CD4-positive, alpha-beta T cell (primary cell): Measurements from ENCODE around the gene KRT20. TPM values are rescaled to one million over a fixed set of nuclear protein-coding genes. Genes with fewer than 3 reads are reported as not detected.

ENCODE experiments used
- ATAC-seq: fragments of 200-7000 bp; cut with Tn5 transposase; one replicate; pipeline ENCODE4 v1.10.0; 2022; ENCODE audit warnings: mild to moderate bottlenecking; ENCODE audit not compliant: poor library complexity
- CTCF ChIA-PET: fragments of 350-600 bp; sonication (Branson Sonifier 250); formaldehyde crosslinking; loops from one replicate; lab custom pipeline; 2021; ENCODE audit warnings: antibody characterized with exemption, inconsistent platforms; lab: Charles Lee
- POLR2A ChIA-PET: fragments of 350-600 bp; sonication (Branson Sonifier 250); formaldehyde crosslinking; loops from one replicate; lab custom pipeline; 2021; ENCODE audit warnings: antibody characterized with exemption, inconsistent platforms; lab: Charles Lee
- DNase-seq, 14 experiments: peaks; one replicate each; pipeline ENCODE4 v3.0.0-alpha.2; 2013 to 2020; ENCODE audit warnings: mixed read lengths in 2 of 14
- H3K27ac ChIP-seq, 2 donors: one replicate each; pipeline versions ENCODE4 v1.5.1 to v1.7.0; 2013; ENCODE audit warnings: low read length in 2 of 2, low read depth in 1 of 2, mild to moderate bottlenecking in 1 of 2
- H3K27me3 ChIP-seq, 2 experiments: 1 replicate in 1 of 2; 2 replicates in 1 of 2; pipeline versions ENCODE4 v1.6.1 to v1.7.0; 2013; ENCODE audit warnings: low read length in 2 of 2, control low read depth in 1 of 2, mild to moderate bottlenecking in 1 of 2, moderate library complexity in 1 of 2; ENCODE audit not compliant: insufficient read depth in 2 of 2, control insufficient read depth in 1 of 2
- H3K36me3 ChIP-seq: one replicate; pipeline ENCODE4 v1.6.1; 2013; ENCODE audit warnings: low read length, control low read depth; ENCODE audit not compliant: insufficient read depth
- H3K4me1 ChIP-seq: one replicate; pipeline ENCODE4 v1.6.1; 2013; ENCODE audit warnings: low read length, control low read depth; ENCODE audit not compliant: insufficient read depth
- H3K4me3 ChIP-seq: one replicate; pipeline ENCODE4 v1.5.1; 2013; ENCODE audit warnings: mild to moderate bottlenecking, low read length, moderate library complexity
- H3K9me3 ChIP-seq, 2 experiments: 1 replicate in 1 of 2; 2 replicates in 1 of 2; pipeline versions ENCODE4 v1.6.1 to v1.7.0; 2013; ENCODE audit warnings: low read length in 2 of 2, mild to moderate bottlenecking in 2 of 2, control low read depth in 1 of 2, moderate library complexity in 1 of 2; ENCODE audit not compliant: control insufficient read depth in 1 of 2, insufficient read depth in 1 of 2
- H3K27ac Mint-ChIP-seq: one replicate; pipeline ENCODE4 v1.8.0; 2020; ENCODE audit warnings: mixed read lengths
- H3K27me3 Mint-ChIP-seq: one replicate; pipeline ENCODE4 v1.8.0; 2021; ENCODE audit warnings: mixed read lengths
- H3K36me3 Mint-ChIP-seq: one replicate; pipeline ENCODE4 v1.8.0; 2021; ENCODE audit warnings: low read depth, mixed read lengths
- H3K4me1 Mint-ChIP-seq: one replicate; pipeline ENCODE4 v1.8.0; 2021; ENCODE audit warnings: low read depth, mixed read lengths
- H3K4me3 Mint-ChIP-seq: one replicate; pipeline ENCODE4 v1.8.0; 2020; ENCODE audit warnings: mild to moderate bottlenecking, mixed read lengths
- H3K9me3 Mint-ChIP-seq: one replicate; pipeline ENCODE4 v1.8.0; 2020; ENCODE audit warnings: mixed read lengths
- CTCF ChIP-seq: fragments of 200-600 bp; IDR thresholded peaks from one replicate; pipeline ENCODE4 v1.8.0; 2022; ENCODE audit warnings: antibody characterized with exemption, mild to moderate bottlenecking
- intact Hi-C, 2 experiments: fragments of 100-400 bp; cut with DNase I in 1 of 2; cut with micrococcal nuclease in 1 of 2; formaldehyde crosslinking; loops; one replicate each; pipeline versions ENCODE4 v1.15.1 to v1.9.0; 2023 to 2025; cut with DNase I, micrococcal nuclease
- total RNA-seq, 174 experiments: library from RNA in 2 of 174; stranded (reverse) in 2 of 174; gene quantifications; one replicate each; pipeline ENCODE4 v1.2.3 and lab custom pipeline; 2021 to 2026

The KRT20 gene
- total RNA-seq, 2 experiments from 2014 or later, result not detected

GRCh38 chr17:40832840-40833239, 52.2 kb downstream of the KRT20 start:
- no peaks in the 10 kb centered on the region for H3K4me1 ChIP-seq
- peaks cover 5% of the 10 kb centered on the region for H3K36me3 ChIP-seq
- H3K9me3 Mint-ChIP-seq, result no peaks in the 10 kb centered on the region
- intact Hi-C loops, result no loop called here
- H3K27ac Mint-ChIP-seq, result no peak overlapping the region
- no peaks in the 10 kb centered on the region for H3K27me3 Mint-ChIP-seq
- H3K27ac ChIP-seq, result no peak overlapping the region
- H3K9me3 ChIP-seq, result no peaks in the 10 kb centered on the region
- ATAC-seq (no peak), DNase-seq (no peak)
- TF ChIP-seq CTCF, result no peak
- H3K27me3 ChIP-seq, result no peaks in the 10 kb centered on the region
- ChIA-PET CTCF (no interaction called here), POLR2A (interaction anchor here (1.8 kb wide), 1 partner anchor 14 kb away, joined by 9 read pairs; no protein-coding TSS in a partner anchor)
- H3K4me3 ChIP-seq, result no peak overlapping the region
- H3K36me3 Mint-ChIP-seq, result peaks cover 4% of the 10 kb centered on the region
- H3K4me1 Mint-ChIP-seq, result peaks cover 3% of the 10 kb centered on the region
- H3K4me3 Mint-ChIP-seq, result no peak overlapping the region

- Mint-ChIP-seq H3K9me3 (no peaks in the 10 kb centered on the region), H3K27me3 (peaks cover 12% of the 10 kb centered on the region), H3K27ac (no peak overlapping the region), H3K4me1 (peaks cover 5% of the 10 kb centered on the region), H3K36me3 (peaks cover 4% of the 10 kb centered on the region), H3K4me3 (no peak overlapping the region)
- DNase-seq (no peak), ATAC-seq (no peak)
- no peaks in the 10 kb centered on the region for H3K9me3 ChIP-seq
- H3K27me3 ChIP-seq, result no peaks in the 10 kb centered on the region
- no peak for TF ChIP-seq CTCF
- POLR2A ChIA-PET, result interaction anchor here (0.7 kb wide), 1 partner anchor 176 kb away, joined by 3 read pairs; no protein-coding TSS in a partner anchor
- peaks cover 5% of the 10 kb centered on the region for H3K36me3 ChIP-seq
- CTCF ChIA-PET, result no interaction called here
- intact Hi-C loops, result no loop called here
- no peaks in the 10 kb centered on the region for H3K4me1 ChIP-seq
- no peak overlapping the region for H3K4me3 ChIP-seq
- no peak overlapping the region for H3K27ac ChIP-seq
Observed at GRCh38 chr17:40830085-40830776, 54.8 kb downstream of the KRT20 start.

GRCh38 chr17:40828454-40829044, 56.5 kb downstream of the KRT20 start:
- ChIA-PET CTCF (no interaction called here), POLR2A (interaction anchor here (1.2 kb wide), 1 partner anchor 10 kb away, joined by 5 read pairs; no protein-coding TSS in a partner anchor)
- ATAC-seq, result no peak
- Mint-ChIP-seq H3K27me3 (peaks cover 12% of the 10 kb centered on the region), H3K4me3 (no peak overlapping the region), H3K27ac (no peak overlapping the region), H3K9me3 (no peaks in the 10 kb centered on the region), H3K4me1 (peaks cover 5% of the 10 kb centered on the region), H3K36me3 (peaks cover 4% of the 10 kb centered on the region)
- no peaks in the 10 kb centered on the region for H3K9me3 ChIP-seq
- no peak overlapping the region for H3K4me3 ChIP-seq
- H3K27me3 ChIP-seq, result no peaks in the 10 kb centered on the region
- intact Hi-C loops, result no loop called here
- H3K36me3 ChIP-seq, result no peaks in the 10 kb centered on the region
- H3K4me1 ChIP-seq, result no peaks in the 10 kb centered on the region
- no peak for DNase-seq
- H3K27ac ChIP-seq, result no peak overlapping the region
- TF ChIP-seq CTCF, result no peak
